ELR (cell line): ENCODE data around the gene HHAT.
A peak's percentile ranks its signal among the peaks of the same experiment; 100 is the strongest.
"Not testable (repeated sequence)": the region's sequence is repeated elsewhere in the genome, so short reads cannot be mapped to it uniquely, and the experiment has no call there.

ENCODE experiments used
- DNase-seq: peaks from one replicate; pipeline ENCODE4 v3.0.0-alpha.2; 2015; ENCODE audit warnings: low read depth

The HHAT gene

GRCh38 chr1:210313921-210314320 lies 14.8 kb upstream of the HHAT start:
- no peak for DNase-seq

GRCh38 chr1:210315529-210315928 lies 13.2 kb upstream of the HHAT start:
- DNase-seq: no peak

- no peak for DNase-seq
Measured at GRCh38 chr1:210321131-210321530, 7.6 kb upstream of the HHAT start.

- DNase-seq: no peak
Measured at GRCh38 chr1:210321552-210321951, 7.2 kb upstream of the HHAT start.

DNA sequence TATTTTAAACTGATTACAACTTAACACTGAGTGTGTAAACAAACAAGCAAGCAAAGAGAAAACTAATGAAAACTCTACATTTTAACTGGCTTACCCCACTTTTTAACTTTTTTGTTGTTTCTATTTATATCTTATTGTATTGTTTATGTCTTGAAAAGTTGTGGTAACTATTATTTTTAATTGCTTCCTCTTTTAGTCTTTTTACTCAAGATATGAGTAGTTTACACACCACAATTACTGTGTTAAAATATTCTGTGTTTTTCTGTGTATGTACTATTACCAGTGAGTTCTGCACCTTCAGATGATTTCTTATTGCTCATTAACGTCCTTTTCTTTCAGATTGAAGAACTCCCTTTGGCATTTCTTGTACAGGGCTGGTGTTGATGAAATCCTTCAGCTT lies 4.7 kb upstream of the HHAT start:
- no peak for DNase-seq

- no peak for DNase-seq
Measured at GRCh38 chr1:210325026-210325670, 3.6 kb upstream of the HHAT start.

- DNase-seq: no peak
Measured at GRCh38 chr1:210328032-210328745, 513 bp upstream of the HHAT start.

- no peak for DNase-seq
Measured at GRCh38 chr1:210330279-210330866, 1.7 kb downstream of the HHAT start.

DNA sequence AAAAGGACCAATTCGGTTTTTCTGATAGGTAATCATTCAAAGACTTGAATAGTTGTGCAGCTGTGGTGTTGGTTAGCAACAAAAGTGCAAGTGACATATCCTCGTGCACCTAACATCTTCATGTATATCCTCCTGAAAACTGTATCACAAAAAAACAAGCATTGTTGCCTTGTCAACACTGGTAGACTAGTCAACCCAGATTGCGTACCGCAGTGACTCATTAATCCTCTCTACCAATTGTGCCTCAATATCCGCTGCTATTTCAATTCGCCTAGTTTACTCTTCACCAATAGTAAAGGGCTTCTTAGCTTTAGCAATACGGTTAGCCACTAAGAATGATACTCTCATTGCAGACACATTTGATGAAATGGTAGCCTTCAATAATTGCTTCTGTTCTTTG lies 3.5 kb downstream of the HHAT start:
- no peak for DNase-seq

DNA sequence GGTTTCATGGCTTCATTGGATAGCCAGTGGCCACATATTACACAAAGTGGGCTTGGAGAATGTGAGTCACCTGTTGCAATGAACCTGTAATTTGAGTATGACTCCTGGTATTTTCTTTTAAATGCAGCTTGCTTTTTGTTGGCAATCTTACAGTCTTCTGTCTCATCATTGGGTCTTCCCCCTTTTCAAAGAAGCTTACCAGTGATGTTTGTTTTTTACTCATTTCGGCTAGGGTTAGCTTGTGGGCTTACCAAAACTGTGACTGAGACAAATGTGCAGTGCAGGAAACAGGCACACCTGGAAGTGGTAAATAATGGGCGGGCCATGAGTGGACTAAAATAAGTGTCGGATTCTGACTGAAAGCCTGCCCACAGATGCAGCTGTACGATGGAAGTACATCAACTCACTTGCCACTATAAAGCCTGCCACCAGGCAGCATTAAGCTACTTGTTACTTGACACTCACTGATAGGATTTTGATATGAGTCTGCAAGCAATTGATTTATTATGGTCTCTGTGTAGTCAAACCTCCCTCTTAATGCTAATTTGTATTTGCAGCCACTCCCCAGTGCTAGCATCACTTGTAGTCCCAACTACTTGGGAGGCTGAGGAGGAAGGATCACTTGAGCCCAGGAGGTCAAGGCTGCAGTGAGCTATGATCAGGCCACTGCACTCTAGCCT lies 4.2 kb downstream of the HHAT start:
- no peak for DNase-seq

DNA sequence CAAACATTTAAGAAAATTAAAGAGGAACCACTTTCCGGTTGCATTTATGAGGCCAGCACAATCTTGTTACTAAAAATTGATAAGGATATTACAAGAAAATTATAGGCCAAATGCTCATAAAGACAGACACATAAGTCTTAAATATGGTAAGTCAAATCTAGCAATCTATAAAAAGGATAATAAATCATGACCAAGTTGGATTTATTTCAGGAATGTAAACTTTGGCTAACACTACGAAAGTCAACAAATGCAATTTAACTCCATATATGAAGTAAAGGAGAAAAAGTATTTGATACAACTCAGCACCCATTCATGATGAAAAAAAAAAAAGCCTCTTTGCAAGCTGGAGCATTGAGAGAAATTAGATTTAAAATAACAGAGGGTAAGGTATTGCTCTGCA lies 6.3 kb downstream of the HHAT start:
- no peak for DNase-seq

DNA sequence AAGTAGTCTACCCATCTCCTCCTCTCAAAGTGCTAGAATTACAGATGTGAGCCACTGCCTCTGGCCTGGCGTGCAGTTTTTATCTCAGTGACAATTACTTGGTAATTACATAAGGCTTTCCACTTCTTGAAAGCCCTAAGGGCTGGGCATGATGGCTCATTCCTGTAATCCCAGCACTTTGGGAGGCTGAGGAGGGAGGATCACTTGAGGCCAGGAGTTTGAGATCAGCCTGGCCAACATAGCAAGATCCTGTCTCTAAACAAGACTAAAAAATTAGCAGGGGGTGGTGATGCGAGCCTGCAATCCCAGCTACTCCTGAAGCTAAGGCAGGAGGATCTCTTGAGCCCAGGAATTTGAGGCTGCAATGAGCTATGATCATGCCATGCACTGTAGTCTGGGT lies 7.7 kb downstream of the HHAT start:
- no peak for DNase-seq

DNA sequence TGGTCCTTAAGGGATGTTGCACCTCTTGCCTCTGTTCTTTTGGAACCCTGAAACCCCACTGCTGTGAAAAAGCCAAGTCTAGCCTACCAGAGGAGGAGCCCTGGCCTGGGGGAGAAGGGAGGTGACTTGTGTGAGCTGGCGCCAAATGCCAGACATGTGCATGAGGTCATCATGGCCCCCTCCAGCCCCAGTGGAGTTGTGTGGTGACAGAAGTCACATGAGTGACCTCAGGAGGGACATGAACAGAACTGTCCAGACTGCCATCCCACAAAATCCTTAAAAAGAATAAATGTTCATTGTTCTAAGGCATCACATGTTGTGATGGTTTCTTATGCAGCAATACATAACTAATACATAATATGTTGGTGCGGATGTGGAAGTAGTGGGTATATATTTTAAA lies 10.8 kb downstream of the HHAT start:
- DNase-seq: no peak

DNA sequence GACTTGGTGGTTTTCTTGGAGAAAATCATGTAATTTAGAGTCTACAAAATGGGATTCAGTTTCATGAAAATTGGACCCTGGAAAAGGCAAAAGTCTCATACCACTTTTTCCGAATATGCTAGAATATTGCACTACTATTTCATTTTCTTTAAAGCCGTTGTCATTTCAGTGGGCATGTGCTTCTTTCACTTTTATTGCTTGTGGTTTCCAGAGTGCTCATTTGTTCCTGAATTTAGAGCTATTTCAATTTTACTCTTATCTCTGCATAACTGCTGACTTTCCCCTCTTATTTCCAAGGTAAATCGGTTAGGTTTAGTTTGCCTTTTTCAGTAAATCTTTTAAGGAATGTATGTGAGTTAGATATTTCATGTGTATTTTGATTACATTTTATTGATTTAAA lies 11.6 kb downstream of the HHAT start:
- no peak for DNase-seq

DNA sequence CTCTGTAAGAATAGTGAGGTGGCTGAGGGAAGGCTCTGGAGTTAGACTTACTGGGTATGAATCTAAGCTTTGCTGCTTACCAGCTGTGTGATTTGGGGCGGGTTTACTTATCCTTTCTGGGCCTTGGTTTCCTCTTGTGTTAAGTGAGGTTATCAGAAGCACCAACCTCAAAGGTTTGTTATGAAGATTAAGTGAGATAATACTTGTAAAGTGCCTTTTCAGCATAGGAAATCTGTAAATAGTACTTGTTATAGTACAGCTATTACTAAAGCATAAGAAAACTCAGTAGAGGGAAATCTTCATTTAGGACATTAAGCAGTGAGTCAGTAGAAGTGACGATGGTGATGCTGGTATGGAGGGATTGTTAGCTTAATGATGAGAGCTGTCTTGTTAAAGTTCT lies 12.1 kb downstream of the HHAT start:
- DNase-seq: no peak

DNA sequence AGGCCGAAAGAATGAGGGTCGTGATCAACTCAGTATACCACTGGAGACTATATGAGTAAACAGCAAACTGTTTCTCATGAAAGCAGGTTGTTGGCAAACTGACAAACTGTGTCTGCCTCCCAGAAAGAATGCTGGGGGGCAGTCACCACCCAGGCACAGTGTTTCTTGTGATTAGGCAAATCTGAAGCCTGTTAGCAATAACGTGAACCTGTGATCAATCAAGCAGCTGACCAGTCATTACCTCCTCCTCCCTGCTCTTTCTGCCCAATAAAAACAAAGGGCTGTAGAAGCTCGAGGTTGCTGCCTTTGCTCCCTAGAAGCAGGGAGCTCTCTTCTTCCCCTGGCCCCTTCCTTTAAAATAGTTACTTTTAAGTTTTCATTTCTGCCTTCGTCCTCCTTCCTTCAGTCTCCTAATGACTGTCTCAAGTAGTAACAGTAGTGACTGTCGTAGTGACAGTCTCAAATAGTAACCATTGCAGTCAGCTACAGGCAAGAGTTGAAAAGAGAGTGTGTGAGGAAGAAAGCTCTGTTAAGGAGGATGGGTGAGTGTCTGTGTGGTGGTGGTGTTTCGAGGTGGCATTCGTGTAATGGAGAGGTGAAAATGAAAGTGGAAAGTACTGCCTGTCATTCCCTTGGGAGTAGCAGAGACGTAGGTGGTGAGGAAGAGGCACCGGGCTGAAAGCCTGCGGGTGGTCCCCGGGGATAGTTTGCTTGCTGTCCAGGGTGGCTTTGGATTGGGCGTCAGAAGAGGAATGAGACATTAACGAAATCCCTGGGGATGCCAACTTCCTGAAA lies 14.5 kb downstream of the HHAT start:
- peak; percentile 43 for DNase-seq

GRCh38 chr1:210344706-210345105 lies 16.0 kb downstream of the HHAT start:
- peak; percentile 69 for DNase-seq

- DNase-seq: peak; percentile 16
Measured at GRCh38 chr1:210347112-210347511, 18.4 kb downstream of the HHAT start.

- no peak for DNase-seq
Measured at GRCh38 chr1:210351496-210351895, 22.8 kb downstream of the HHAT start.

DNA sequence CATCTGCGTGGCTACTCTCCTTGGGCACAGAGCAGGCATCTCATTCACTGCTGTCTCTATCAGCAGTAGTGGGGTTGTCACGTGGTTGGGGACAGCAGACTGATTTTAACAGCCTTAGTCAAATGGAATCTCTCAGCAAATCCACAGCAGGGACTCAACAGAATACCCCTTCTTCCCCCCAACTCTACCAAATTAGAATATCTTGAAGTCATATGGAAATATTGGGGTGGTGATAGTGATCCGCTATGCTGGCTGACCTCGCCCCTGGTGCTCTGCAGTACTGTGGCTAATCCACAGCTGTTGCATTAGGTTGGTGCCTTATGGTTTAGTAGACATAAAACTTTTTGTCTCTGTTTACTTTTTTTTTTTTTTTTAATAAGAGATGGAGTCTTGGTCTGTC lies 23.9 kb downstream of the HHAT start:
- no peak for DNase-seq

DNA sequence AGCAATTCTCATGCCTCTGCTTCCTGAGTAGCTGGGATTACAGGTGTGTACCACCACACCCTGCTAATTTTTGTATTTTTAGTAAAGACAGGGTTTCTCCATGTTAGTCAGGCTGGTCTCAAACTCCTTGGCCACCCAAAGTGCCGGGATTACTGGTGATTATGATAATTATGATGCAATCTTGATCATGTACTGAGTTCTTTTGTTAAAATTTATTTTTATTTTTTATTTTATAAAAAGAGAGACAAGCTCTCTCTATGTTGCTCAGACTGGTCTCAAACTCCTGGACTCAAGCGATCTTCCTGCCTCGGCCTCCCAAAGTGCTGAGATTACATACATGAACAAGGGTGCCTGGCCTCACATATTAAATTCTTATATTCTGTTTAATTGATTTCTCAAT lies 25.6 kb downstream of the HHAT start:
- not testable (repeated sequence) for DNase-seq

DNA sequence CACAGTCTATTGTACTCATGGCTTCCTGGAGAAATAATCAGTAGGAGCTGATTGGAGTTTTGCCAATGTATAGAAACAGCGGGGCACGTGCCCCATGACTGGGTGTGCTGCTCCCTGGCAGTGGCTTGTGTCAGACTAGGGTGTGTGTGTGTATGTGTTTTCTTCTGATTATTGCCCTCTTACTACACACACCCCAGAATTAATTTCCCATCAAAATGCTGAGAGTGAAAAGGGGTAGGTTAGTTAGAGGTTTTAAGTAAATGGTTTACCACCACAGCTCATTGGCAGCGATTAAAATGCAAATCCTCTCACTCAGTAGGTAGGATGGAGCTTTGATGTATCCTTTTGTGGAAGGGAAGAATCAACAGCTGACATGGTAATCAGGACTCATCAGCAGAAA lies 29.9 kb downstream of the HHAT start:
- no peak for DNase-seq
